Iris pigment epithelial cell (primary cell): ENCODE results near the gene CHRNB4.

Source experiments
- DNase-seq: peaks from one replicate; pipeline ENCODE4 v3.0.0-alpha.2; 2011; ENCODE audit warnings: low read depth

Gene CHRNB4

DNA sequence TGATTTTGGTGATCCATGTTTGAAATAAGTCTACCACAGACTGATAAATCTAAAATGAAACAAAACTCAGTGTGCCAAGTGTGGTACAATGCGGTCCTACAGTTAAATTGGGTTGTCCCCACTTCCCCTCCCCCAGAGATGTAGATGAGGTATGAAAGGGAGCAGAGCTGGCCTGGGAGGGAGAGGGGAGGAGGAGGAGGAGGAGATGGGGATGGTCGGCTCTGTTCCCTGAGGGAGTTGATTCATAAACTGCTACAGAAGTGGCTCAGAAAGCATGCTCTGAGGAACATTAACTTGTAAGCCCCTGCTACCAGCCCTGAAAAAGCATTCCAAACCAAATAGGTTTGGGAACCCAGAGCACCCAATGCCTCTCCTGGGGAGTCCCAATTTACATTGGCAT lies 28.0 kb upstream of the CHRNB4 start:
- DNase-seq = no peak

DNA sequence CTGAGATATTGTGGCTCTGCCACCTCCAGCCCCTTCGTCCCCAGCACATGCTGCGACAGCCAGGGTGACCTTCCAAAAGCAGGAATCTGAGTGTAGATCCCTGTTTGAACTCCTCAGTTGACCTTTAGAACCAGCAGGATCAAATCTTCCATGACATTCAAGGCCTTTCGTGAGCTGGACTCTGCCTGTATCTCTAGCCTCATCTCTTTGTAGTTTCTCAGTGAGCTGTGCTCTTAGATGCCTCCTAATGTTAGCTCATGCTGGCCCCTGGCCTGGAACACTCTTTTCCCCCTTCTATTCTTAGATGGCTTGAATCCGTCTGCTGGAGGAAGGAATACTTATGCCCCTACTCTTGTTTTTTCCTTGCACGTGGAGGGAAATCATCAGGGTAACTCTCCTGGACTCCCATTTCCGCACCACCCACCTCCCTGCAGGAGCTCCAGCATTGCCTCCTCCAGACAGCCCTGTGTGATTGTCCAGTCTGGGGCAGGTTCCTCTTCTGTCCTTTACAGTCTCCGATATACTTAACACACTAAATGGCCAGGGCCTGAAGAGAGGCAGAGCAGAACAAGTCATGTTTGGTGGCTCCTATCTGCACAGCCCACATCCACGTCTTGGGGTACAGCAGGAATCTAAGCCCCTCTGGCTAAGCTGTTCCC lies 26.7 kb upstream of the CHRNB4 start:
- no peak for DNase-seq

- DNase-seq = no peak
Observed at GRCh38 chr15:78666010-78666409, 25.0 kb upstream of the CHRNB4 start.

GRCh38 chr15:78663703-78664102 lies 22.7 kb upstream of the CHRNB4 start:
- DNase-seq = no peak

DNA sequence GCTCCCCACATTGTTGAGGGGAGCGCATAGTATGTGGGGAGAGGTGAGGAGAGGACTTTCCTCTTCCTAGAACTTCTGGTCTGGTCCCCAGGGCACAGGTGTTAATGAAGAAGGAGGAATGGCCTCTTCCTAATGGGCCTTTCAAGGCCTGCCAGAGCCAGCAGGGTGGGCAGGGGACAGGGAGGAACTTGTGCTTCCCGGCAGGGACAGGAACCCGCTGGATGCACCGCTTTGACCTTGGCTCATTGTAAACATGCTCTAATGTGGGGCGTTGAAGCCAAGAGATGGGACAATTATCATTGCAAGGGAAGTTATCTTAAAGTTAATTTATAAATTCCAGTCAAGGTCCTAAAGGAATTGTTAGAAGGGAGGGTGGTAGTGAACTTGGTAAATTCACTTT lies 21.0 kb upstream of the CHRNB4 start:
- DNase-seq = no peak

- DNase-seq = no peak
Observed at GRCh38 chr15:78661001-78661400, 20.0 kb upstream of the CHRNB4 start.

DNA sequence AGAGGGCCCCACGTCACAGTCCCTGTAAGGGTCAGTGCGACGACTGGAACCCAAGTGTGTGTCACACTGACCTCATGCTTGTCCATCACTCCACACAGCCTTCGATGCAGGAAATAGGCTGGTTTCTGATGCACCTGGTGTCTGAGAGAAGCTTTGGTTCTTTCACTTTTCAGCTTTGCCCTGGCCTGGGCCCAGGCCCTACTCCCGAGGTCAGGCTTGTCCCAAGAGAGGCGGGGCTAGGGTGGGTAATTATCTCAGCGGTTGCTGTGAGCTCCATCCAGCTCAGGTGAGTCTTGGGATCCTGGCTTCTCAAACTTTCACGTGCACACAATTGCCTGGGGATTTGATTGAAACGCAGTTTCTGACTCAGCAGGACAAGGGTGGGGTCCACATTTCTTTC lies 19.6 kb upstream of the CHRNB4 start:
- DNase-seq = no peak

DNA sequence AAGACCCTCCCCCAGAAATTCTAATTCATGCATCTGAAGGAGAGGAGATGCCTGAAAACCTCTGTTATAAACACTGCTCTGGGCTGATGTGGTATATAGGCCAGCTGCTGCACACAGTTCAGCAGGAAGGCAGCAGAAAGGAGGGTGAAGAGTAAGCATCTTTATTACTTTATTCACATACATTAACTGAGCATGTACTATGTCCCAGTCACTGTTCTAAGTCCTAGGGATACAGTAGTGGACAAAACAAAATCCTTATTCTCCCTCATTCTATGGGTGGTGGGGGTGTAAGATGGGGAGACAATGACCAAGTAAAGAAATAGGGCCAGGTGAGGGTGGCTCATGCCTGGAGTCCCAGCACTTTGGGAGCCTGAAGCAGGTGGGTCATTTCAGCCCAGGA lies 17.8 kb upstream of the CHRNB4 start:
- no peak for DNase-seq

GRCh38 chr15:78654272-78654671 lies 13.3 kb upstream of the CHRNB4 start:
- peak; percentile 3 for DNase-seq

GRCh38 chr15:78651930-78652615 lies 11.1 kb upstream of the CHRNB4 start:
- DNase-seq = no peak

DNA sequence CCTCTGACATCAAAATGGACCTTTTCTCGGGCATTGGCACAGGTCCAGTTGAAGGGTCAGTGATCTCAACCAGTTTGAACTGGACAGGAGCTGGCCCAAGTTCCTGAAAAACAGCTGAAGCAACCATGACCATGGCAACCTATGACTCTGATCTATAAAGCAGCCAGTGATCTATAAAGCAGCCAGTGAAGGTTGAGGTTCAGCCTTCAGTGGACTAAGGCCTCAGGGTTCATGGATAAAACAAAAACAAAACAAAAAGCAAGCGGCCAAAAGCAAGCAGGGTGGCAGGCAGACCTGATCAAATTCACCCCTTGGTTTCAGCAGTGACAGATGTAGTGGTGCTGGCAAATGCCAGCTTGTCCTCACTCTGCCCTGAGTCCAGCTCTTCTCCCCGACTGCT lies 10.0 kb upstream of the CHRNB4 start:
- no peak for DNase-seq

- no peak for DNase-seq
Observed at GRCh38 chr15:78650022-78650421, 9.0 kb upstream of the CHRNB4 start.

GRCh38 chr15:78645009-78645408 lies 4.0 kb upstream of the CHRNB4 start:
- no peak for DNase-seq

DNA sequence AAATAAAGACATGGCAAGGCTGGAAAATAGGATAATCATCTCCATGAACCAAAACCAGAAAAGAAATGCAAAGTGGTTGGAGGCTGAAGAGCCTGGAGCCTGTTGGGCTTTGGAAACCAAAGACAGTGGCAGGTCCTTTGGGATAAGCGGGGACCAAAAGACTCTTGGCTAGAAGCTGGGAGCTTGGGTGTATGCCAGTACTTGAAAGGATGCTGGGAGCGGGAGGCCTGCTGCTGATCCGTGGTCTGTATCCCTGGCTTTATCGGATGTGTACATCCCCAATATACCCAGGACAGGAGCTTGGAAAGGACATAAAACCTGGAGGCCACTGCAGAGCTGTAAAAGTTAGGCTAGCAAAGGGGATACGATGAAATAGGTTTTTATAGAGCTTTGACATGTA lies 1.3 kb upstream of the CHRNB4 start:
- DNase-seq = no peak

- DNase-seq = no peak
Observed at GRCh38 chr15:78641749-78642275, 802 bp upstream of the CHRNB4 start.

DNA sequence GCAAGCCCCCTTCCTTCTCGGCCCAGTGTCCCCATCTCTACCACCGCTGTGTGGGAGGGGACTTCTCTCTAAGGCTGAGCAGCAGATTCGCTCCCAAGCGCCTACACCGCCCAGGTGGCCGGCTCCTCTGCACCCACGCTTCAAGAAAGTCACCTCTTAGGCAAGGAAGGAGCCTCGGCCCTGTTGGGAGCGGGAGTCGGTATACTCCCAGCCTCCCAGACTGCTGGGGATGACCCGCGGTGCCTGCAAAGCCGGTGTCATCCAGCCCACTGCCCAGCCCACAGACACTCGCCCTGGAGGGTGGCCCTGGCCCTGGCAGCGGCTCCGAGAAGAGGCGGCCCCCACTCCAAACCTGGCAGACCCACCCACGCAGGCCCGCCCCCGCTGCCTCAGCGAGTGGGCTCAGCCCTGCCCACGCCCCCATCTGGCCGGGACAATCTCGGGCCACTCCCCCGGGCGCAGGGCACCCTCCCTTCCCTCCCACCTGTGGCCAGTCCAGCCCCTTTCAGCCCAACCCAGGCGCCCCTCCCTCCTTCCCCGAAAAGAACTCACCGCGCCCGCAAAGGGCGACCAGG lies 396 bp downstream of the CHRNB4 start:
- no peak for DNase-seq

- DNase-seq = peak; percentile 24
Observed at GRCh38 chr15:78638658-78639314, 2.2 kb downstream of the CHRNB4 start.

GRCh38 chr15:78637776-78638435 lies 3.1 kb downstream of the CHRNB4 start:
- DNase-seq = no peak

- no peak for DNase-seq
Observed at GRCh38 chr15:78636378-78636859, 4.6 kb downstream of the CHRNB4 start.

- no peak for DNase-seq
Observed at GRCh38 chr15:78635346-78635745, 5.7 kb downstream of the CHRNB4 start.

DNA sequence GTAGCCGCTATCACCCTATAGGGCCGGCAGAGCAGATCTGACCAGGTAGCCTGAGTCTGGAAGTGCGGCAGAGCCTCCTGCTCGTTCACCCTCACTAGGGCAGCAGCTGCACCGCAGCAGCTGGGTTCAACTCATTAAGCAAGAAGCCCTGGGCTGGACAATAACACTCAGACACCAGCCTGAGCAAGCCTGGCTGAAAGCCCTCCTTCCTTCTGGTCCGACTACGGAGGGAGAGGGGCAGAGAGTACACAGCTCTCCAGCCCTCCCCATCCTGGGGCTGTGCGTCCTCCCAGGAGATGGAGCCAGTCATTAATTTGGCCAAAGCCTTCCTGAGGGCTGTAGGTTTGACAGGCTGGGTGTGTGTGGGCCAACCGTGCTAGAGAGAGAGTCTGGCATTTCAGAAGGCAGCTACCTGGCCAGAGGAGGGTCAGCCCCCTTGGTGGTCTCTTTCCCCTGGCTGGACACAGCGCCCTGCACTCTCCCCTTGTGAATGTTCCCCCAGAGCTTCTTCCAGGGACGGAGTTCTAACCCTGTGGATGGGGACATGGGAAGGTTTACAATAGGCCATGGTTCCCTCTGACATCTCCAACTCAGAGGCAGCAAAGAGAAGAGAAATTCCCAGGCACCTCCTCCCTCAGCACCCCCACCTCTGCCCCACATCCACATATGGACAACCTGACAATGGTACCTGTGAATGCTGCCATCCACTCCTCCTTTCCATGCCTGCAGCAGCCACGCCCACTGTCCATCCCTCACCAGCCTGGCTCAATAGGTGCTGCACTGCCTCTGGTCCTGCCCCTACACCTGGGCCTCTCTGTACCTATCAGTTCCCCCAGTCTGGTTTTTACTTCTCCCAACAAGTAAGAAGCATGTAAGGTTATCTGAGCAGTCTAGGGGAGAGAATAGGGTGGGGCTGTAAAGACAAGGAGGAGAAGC lies 6.5 kb downstream of the CHRNB4 start:
- DNase-seq = no peak
